K562 (cell line): ENCODE measurements around the gene FBXO46. TPM values are rescaled to one million over a fixed set of nuclear protein-coding genes. Genes with fewer than 3 reads are reported as not detected.
A peak's percentile ranks its signal among the peaks of the same experiment; 100 is the strongest.

Experiments used
- CAMTA2 ChIP-seq: fragments of 250-450 bp; sonication (Bioruptor Pico); conservative IDR thresholded peaks from 2 replicates; pipeline ENCODE4 v1.5.1; 2022
- CTBP1 ChIP-seq: fragments of 450-650 bp; IDR thresholded peaks from 2 replicates; pipeline ENCODE4 v1.6.1; 2016; ENCODE audit warnings: borderline replicate concordance
- HEY1 ChIP-seq: fragments of 250-450 bp; sonication (Bioruptor Pico); IDR thresholded peaks from 2 replicates; pipeline ENCODE4 v1.5.0; 2020; ENCODE audit warnings: mild to moderate bottlenecking, moderate library complexity, borderline replicate concordance
- KLF6 ChIP-seq: fragments of 250-450 bp; sonication (Bioruptor Pico); IDR thresholded peaks from 2 replicates; pipeline ENCODE4 v1.4.0; 2020; ENCODE audit warnings: mild to moderate bottlenecking, moderate library complexity, borderline replicate concordance
- MAFK ChIP-seq: IDR thresholded peaks from 2 replicates; pipeline ENCODE4 v1.6.1; 2011; ENCODE audit warnings: low read length, improper control_type of control experiment
- NFYB ChIP-seq: IDR thresholded peaks from 2 replicates; pipeline ENCODE4 v1.6.1; 2011; ENCODE audit warnings: mild to moderate bottlenecking, moderate library complexity; ENCODE audit not compliant: insufficient read length; ENCODE audit errors: extremely low read depth
- PHF8 ChIP-seq: fragments of 200-600 bp; sonication (generic); IDR thresholded peaks from 2 replicates; pipeline ENCODE4 v1.6.1; 2012; ENCODE audit warnings: mixed run types, mild to moderate bottlenecking, inconsistent platforms, low read length, moderate library complexity, borderline replicate concordance
- TCF3 ChIP-seq: sonication (generic); formaldehyde crosslinking; IDR thresholded peaks from 2 replicates; pipeline ENCODE4 v1.4.0; 2020; ENCODE audit warnings: mild to moderate bottlenecking, missing genetic modification reagents
- ZBTB17 ChIP-seq: fragments of 450-650 bp; formaldehyde crosslinking; IDR thresholded peaks from 2 replicates; pipeline ENCODE4 v1.4.0; 2020; ENCODE audit warnings: mild to moderate bottlenecking
- ZKSCAN1 ChIP-seq: fragments of 150-350 bp; IDR thresholded peaks from 2 replicates; pipeline ENCODE4 v1.6.1; 2016; ENCODE audit warnings: low read depth, low read length
- ZNF586 ChIP-seq: fragments of 450-650 bp; formaldehyde crosslinking; conservative IDR thresholded peaks from 2 replicates; pipeline ENCODE4 v1.4.0; 2020; ENCODE audit warnings: mild to moderate bottlenecking, moderate library complexity
- polyA plus RNA-seq, 8 experiments: library from polyadenylated mRNA; depleted of rRNA in 4 of 8; stranded (reverse) in 5 of 8; unstranded in 3 of 8; fragments of >200 nt; fragmentation: Nextera tagmentation in 2 of 8; fragmentation: Illumina TruSeq in 1 of 8; extraction: Ambion mirVana in 2 of 8; extraction: Trizol in 1 of 8; gene quantifications; 2 replicates each; pipeline versions ENCODE4 v1.2.1 to v1.2.3, GENCODE V29; 2011 to 2014; ENCODE audit warnings: inconsistent platforms in 1 of 8, missing spikeins in 1 of 8
- total RNA-seq, 7 experiments: library from RNA; depleted of rRNA in 6 of 7; stranded (reverse); fragments of >200 nt in 6 of 7; fragmentation: Illumina TruSeq in 2 of 7; extraction: Trizol in 2 of 7; gene quantifications; 2 replicates each; pipeline versions ENCODE4 v1.2.1 to v1.2.3, GENCODE V29; 2011 to 2021; ENCODE audit warnings: low replicate concordance in 1 of 7
- TF ChIP-seq, protein P1 (sequence below): fragments of 450-650 bp; IDR thresholded peaks from 2 replicates; pipeline ENCODE4 v1.6.1; 2016; ENCODE audit warnings: mild to moderate bottlenecking, moderate library complexity

Gene FBXO46
- total and polyA plus RNA-seq, 9 of the 15 experiments (the other 6 are each of a cell fraction or from before 2014, with no cell fraction given), result 1.5 to 36.1 (median 7.3) TPM

- peak; percentile 97 for TF ChIP-seq CTBP1
- TF ChIP-seq, protein P1, sequence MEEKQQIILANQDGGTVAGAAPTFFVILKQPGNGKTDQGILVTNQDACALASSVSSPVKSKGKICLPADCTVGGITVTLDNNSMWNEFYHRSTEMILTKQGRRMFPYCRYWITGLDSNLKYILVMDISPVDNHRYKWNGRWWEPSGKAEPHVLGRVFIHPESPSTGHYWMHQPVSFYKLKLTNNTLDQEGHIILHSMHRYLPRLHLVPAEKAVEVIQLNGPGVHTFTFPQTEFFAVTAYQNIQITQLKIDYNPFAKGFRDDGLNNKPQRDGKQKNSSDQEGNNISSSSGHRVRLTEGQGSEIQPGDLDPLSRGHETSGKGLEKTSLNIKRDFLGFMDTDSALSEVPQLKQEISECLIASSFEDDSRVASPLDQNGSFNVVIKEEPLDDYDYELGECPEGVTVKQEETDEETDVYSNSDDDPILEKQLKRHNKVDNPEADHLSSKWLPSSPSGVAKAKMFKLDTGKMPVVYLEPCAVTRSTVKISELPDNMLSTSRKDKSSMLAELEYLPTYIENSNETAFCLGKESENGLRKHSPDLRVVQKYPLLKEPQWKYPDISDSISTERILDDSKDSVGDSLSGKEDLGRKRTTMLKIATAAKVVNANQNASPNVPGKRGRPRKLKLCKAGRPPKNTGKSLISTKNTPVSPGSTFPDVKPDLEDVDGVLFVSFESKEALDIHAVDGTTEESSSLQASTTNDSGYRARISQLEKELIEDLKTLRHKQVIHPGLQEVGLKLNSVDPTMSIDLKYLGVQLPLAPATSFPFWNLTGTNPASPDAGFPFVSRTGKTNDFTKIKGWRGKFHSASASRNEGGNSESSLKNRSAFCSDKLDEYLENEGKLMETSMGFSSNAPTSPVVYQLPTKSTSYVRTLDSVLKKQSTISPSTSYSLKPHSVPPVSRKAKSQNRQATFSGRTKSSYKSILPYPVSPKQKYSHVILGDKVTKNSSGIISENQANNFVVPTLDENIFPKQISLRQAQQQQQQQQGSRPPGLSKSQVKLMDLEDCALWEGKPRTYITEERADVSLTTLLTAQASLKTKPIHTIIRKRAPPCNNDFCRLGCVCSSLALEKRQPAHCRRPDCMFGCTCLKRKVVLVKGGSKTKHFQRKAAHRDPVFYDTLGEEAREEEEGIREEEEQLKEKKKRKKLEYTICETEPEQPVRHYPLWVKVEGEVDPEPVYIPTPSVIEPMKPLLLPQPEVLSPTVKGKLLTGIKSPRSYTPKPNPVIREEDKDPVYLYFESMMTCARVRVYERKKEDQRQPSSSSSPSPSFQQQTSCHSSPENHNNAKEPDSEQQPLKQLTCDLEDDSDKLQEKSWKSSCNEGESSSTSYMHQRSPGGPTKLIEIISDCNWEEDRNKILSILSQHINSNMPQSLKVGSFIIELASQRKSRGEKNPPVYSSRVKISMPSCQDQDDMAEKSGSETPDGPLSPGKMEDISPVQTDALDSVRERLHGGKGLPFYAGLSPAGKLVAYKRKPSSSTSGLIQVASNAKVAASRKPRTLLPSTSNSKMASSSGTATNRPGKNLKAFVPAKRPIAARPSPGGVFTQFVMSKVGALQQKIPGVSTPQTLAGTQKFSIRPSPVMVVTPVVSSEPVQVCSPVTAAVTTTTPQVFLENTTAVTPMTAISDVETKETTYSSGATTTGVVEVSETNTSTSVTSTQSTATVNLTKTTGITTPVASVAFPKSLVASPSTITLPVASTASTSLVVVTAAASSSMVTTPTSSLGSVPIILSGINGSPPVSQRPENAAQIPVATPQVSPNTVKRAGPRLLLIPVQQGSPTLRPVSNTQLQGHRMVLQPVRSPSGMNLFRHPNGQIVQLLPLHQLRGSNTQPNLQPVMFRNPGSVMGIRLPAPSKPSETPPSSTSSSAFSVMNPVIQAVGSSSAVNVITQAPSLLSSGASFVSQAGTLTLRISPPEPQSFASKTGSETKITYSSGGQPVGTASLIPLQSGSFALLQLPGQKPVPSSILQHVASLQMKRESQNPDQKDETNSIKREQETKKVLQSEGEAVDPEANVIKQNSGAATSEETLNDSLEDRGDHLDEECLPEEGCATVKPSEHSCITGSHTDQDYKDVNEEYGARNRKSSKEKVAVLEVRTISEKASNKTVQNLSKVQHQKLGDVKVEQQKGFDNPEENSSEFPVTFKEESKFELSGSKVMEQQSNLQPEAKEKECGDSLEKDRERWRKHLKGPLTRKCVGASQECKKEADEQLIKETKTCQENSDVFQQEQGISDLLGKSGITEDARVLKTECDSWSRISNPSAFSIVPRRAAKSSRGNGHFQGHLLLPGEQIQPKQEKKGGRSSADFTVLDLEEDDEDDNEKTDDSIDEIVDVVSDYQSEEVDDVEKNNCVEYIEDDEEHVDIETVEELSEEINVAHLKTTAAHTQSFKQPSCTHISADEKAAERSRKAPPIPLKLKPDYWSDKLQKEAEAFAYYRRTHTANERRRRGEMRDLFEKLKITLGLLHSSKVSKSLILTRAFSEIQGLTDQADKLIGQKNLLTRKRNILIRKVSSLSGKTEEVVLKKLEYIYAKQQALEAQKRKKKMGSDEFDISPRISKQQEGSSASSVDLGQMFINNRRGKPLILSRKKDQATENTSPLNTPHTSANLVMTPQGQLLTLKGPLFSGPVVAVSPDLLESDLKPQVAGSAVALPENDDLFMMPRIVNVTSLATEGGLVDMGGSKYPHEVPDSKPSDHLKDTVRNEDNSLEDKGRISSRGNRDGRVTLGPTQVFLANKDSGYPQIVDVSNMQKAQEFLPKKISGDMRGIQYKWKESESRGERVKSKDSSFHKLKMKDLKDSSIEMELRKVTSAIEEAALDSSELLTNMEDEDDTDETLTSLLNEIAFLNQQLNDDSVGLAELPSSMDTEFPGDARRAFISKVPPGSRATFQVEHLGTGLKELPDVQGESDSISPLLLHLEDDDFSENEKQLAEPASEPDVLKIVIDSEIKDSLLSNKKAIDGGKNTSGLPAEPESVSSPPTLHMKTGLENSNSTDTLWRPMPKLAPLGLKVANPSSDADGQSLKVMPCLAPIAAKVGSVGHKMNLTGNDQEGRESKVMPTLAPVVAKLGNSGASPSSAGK, result peak; percentile 30; the same call in 1 of the 2 replicates
- TF ChIP-seq ZBTB17 (CRISPR knock-in tag), result peak; percentile 72; the same call in 1 of the 2 replicates
- TF ChIP-seq TCF3 (CRISPR knock-in tag), result peak; percentile 59
- 0 out of 2 replicates have a peak, but pooled peaks have one; percentile 41 for TF ChIP-seq KLF6 (CRISPR knock-in tag)
- TF ChIP-seq HEY1, result 0 out of 2 replicates have a peak, but pooled peaks have one; percentile 23
- TF ChIP-seq MAFK, result no peak; the same call in 1 of the 2 replicates
- TF ChIP-seq NFYB, result peak; percentile 52
- peak; percentile 47; the same call in 1 of the 2 replicates for TF ChIP-seq ZKSCAN1
- TF ChIP-seq CAMTA2 (CRISPR knock-in tag), result 0 out of 2 replicates have a peak, but pooled peaks have one; percentile 35
- no peak for TF ChIP-seq ZNF586 (CRISPR knock-in tag)
- TF ChIP-seq PHF8, result peak; percentile 58; the same call in 1 of the 2 replicates
Observed at GRCh38 chr19:45768984-45769782, 38.5 kb upstream of the FBXO46 start, which contains the start of gene SIX5 (continued).
